IMR-90 (cell line): ENCODE results near the gene TNFAIP8L1. TPM values are rescaled to one million over a fixed set of nuclear protein-coding genes. Genes with fewer than 3 reads are reported as not detected.

Experiments used
- ATAC-seq: fragments of 200-7000 bp; cut with Tn5 transposase; 2 replicates; pipeline ENCODE4 v1.9.1; 2020; ENCODE audit warnings: low read depth, mild to moderate bottlenecking, moderate library complexity
- BruUV-seq: library from RNA; stranded (reverse); fragments of 400-500 nt; replicated peaks from 2 replicates; lab custom pipeline; 2021; lab: Mats Ljungman, UMichigan
- CTCF ChIA-PET: fragments of 300-600 bp; formaldehyde crosslinking; extraction: SDS; loops from one replicate; lab custom pipeline; 2021; ENCODE audit warnings: antibody characterized with exemption; lab: Yijun Ruan, JAX
- POLR2A ChIA-PET: fragments of 300-600 bp; sonication (Branson Sonifier 250); formaldehyde crosslinking; loops from one replicate; lab custom pipeline; 2022; ENCODE audit warnings: antibody characterized with exemption; ENCODE audit not compliant: unreplicated experiment; lab: Charles Lee
- DNase-seq: peaks from one replicate; pipeline ENCODE4 v3.0.0; 2013
- H2AFZ ChIP-seq: replicated peaks from 2 replicates; pipeline ENCODE3; 2013; ENCODE audit warnings: low read length, mild to moderate bottlenecking; ENCODE audit not compliant: poor library complexity
- H2AK5ac ChIP-seq: 2 replicates; pipeline ENCODE4 v1.6.1; 2013; ENCODE audit warnings: low read depth, low read length, inconsistent platforms
- H2AK9ac ChIP-seq: replicated peaks from 2 replicates; pipeline ENCODE3; 2013; ENCODE audit warnings: mild to moderate bottlenecking, low read depth, low read length, moderate library complexity; ENCODE audit not compliant: poor library complexity
- H2BK120ac ChIP-seq: 2 replicates; pipeline ENCODE4 v1.6.1; 2013; ENCODE audit warnings: low read depth, low read length, inconsistent platforms
- H2BK15ac ChIP-seq: 3 replicates; pipeline ENCODE4 v1.6.1; 2013; ENCODE audit warnings: low read depth, low read length, inconsistent platforms
- H2BK20ac ChIP-seq: 2 replicates; pipeline ENCODE4 v1.6.1; 2013; ENCODE audit warnings: low read depth, mild to moderate bottlenecking, inconsistent platforms, low read length, moderate library complexity
- H2BK5ac ChIP-seq: 2 replicates; pipeline ENCODE4 v1.6.1; 2013; ENCODE audit warnings: mild to moderate bottlenecking, low read depth, low read length, inconsistent platforms; ENCODE audit not compliant: poor library complexity, severe bottlenecking
- H3K14ac ChIP-seq: replicated peaks from 2 replicates; pipeline ENCODE4 v1.6.1; 2013; ENCODE audit warnings: low read depth, low read length, inconsistent platforms
- H3K18ac ChIP-seq: 2 replicates; pipeline ENCODE4 v1.6.1; 2013; ENCODE audit warnings: low read depth, low read length, control low read depth
- H3K23ac ChIP-seq: 2 replicates; pipeline ENCODE4 v1.6.1; 2013; ENCODE audit warnings: low read depth, low read length, inconsistent platforms
- H3K27ac ChIP-seq: 2 replicates; pipeline ENCODE4 v1.5.1; 2013; ENCODE audit warnings: mild to moderate bottlenecking, control low read depth, low read length; ENCODE audit not compliant: insufficient read depth
- H3K27me3 ChIP-seq: 2 replicates; pipeline ENCODE4 v1.6.1; 2013; ENCODE audit warnings: low read length; ENCODE audit not compliant: control insufficient read depth, insufficient read depth
- H3K36me3 ChIP-seq: 2 replicates; pipeline ENCODE4 v1.6.1; 2013; ENCODE audit warnings: low read length, mixed read lengths; ENCODE audit not compliant: control insufficient read depth, insufficient read depth
- H3K4ac ChIP-seq: 2 replicates; pipeline ENCODE4 v1.6.1; 2013; ENCODE audit warnings: low read depth, low read length, inconsistent platforms
- H3K4me1 ChIP-seq: 2 replicates; pipeline ENCODE4 v1.6.1; 2013; ENCODE audit warnings: low read length, mixed read lengths; ENCODE audit not compliant: control insufficient read depth, insufficient read depth
- H3K4me2 ChIP-seq: 2 replicates; pipeline ENCODE4 v1.6.1; 2013; ENCODE audit warnings: low read depth, mild to moderate bottlenecking, control low read depth, low read length, moderate library complexity
- H3K4me3 ChIP-seq: 2 replicates; pipeline ENCODE4 v1.5.1; 2013; ENCODE audit warnings: low read depth, mild to moderate bottlenecking, control low read depth, low read length, moderate library complexity; ENCODE audit not compliant: insufficient read depth
- H3K56ac ChIP-seq: 2 replicates; pipeline ENCODE4 v1.6.1; 2013; ENCODE audit warnings: low read length, inconsistent platforms; ENCODE audit not compliant: insufficient read depth; ENCODE audit errors: extremely low read depth
- H3K79me1 ChIP-seq, 2 experiments: 2 replicates each; pipeline ENCODE4 v1.6.1; 2013; ENCODE audit warnings: low read length in 2 of 2, inconsistent platforms in 1 of 2, low read depth in 1 of 2
- H3K9ac ChIP-seq: 2 replicates; pipeline ENCODE4 v1.6.1; 2013; ENCODE audit warnings: low read depth, low read length, control low read depth
- H3K9me1 ChIP-seq: 2 replicates; pipeline ENCODE4 v1.6.1; 2013; ENCODE audit warnings: low read length, inconsistent platforms; ENCODE audit not compliant: insufficient read depth
- H3K9me3 ChIP-seq: 2 replicates; pipeline ENCODE4 v1.6.1; 2013; ENCODE audit warnings: low read length; ENCODE audit not compliant: control insufficient read depth, insufficient read depth
- H4K20me1 ChIP-seq: 2 replicates; pipeline ENCODE4 v1.6.1; 2013; ENCODE audit warnings: low read length, inconsistent platforms; ENCODE audit not compliant: insufficient read depth
- H4K5ac ChIP-seq: 2 replicates; pipeline ENCODE4 v1.6.1; 2013; ENCODE audit warnings: mild to moderate bottlenecking, low read depth, low read length, control low read depth
- H4K8ac ChIP-seq, 2 experiments: 2 replicates each; pipeline ENCODE4 v1.6.1; 2013; ENCODE audit warnings: low read depth in 2 of 2, low read length in 2 of 2, control low read depth in 1 of 2, inconsistent platforms in 1 of 2
- H4K91ac ChIP-seq: 2 replicates; pipeline ENCODE4 v1.6.1; 2013; ENCODE audit warnings: low read depth, low read length, inconsistent platforms; ENCODE audit not compliant: insufficient read depth
- CHD1 ChIP-seq: IDR thresholded peaks from 2 replicates; pipeline ENCODE4 v1.6.1; 2012; ENCODE audit warnings: low read depth, low read length, improper control_type of control experiment
- FOS ChIP-seq: fragments of 150-350 bp; IDR thresholded peaks from 2 replicates; pipeline ENCODE4 v1.6.1; 2016; ENCODE audit warnings: low read depth, low read length
- MAFK ChIP-seq: IDR thresholded peaks from 2 replicates; pipeline ENCODE4 v1.6.1; 2012; ENCODE audit warnings: low read depth, low read length, improper control_type of control experiment
- MAZ ChIP-seq: IDR thresholded peaks from 2 replicates; pipeline ENCODE4 v1.6.1; 2012; ENCODE audit warnings: low read depth, mild to moderate bottlenecking, low read length, improper control_type of control experiment, moderate library complexity, borderline replicate concordance
- MXI1 ChIP-seq: IDR thresholded peaks from 2 replicates; pipeline ENCODE4 v1.6.1; 2012; ENCODE audit warnings: low read depth, mild to moderate bottlenecking, low read length, moderate library complexity, borderline replicate concordance
- RAD21 ChIP-seq: IDR thresholded peaks from 2 replicates; pipeline ENCODE4 v1.6.1; 2012; ENCODE audit warnings: low read length, improper control_type of control experiment
- RCOR1 ChIP-seq: IDR thresholded peaks from 2 replicates; pipeline ENCODE4 v1.6.1; 2012; ENCODE audit warnings: mild to moderate bottlenecking, low read length, improper control_type of control experiment; ENCODE audit not compliant: insufficient replicate concordance
- RFX5 ChIP-seq: IDR thresholded peaks from 2 replicates; pipeline ENCODE4 v1.8.0; 2012; ENCODE audit warnings: low read depth, mild to moderate bottlenecking, low read length, moderate library complexity
- SMC3 ChIP-seq: fragments of 150-350 bp; IDR thresholded peaks from 2 replicates; pipeline ENCODE4 v1.6.1; 2016; ENCODE audit warnings: low read depth, mild to moderate bottlenecking, antibody characterized with exemption, low read length, moderate library complexity
- WGBS, 2 experiments: methylation state at CpG; one replicate each; pipeline versions ENCODE4 v1.1.5 to v1.1.7; 2013; ENCODE audit warnings: missing lambda C conversion rate in 2 of 2; ENCODE audit not compliant: insufficient read length in 1 of 2; ENCODE audit errors: extremely low coverage in 2 of 2; 5-methylcytosine and 5-hydroxymethylcytosine counted together
- dilution Hi-C: fragments of 300-500 bp; cut with HindIII; formaldehyde crosslinking; loops from one replicate; pipeline ENCODE4 v1.14.3; 2018; ENCODE audit warnings: low sequenced_read_pairs; ENCODE audit not compliant: unreplicated experiment
- in situ Hi-C: fragments of 300-500 bp; cut with MboI; formaldehyde crosslinking; loops from 3 replicates; pipeline ENCODE4 v1.14.3; 2019; ENCODE audit warnings: low sequenced_read_pairs, inconsistent platforms, mixed read lengths
- intact Hi-C: fragments of 100-400 bp; cut with micrococcal nuclease; formaldehyde crosslinking; loops from 2 replicates; pipeline ENCODE4 v1.10.0; 2022
- polyA plus RNA-seq, 3 experiments: library from polyadenylated mRNA; depleted of rRNA; stranded (reverse); fragments of >200 nt; gene quantifications; 2 replicates each; pipeline ENCODE4 v1.2.3, GENCODE V29; 2012; ENCODE audit warnings: low replicate concordance in 1 of 3
- total RNA-seq: library from RNA; depleted of rRNA; stranded (reverse); fragments of >200 nt; gene quantifications from 2 replicates; pipeline ENCODE4 v1.2.3, GENCODE V29; 2012
- TF ChIP-seq, protein P1 (sequence below): fragments of 150-350 bp; IDR thresholded peaks from 2 replicates; pipeline ENCODE4 v1.6.1; 2016; ENCODE audit warnings: low read depth, mild to moderate bottlenecking, low read length, moderate library complexity, borderline replicate concordance
- TF ChIP-seq, protein P2 (sequence below): conservative IDR thresholded peaks from 2 replicates; pipeline ENCODE4 v1.5.1; 2012; ENCODE audit warnings: mild to moderate bottlenecking, low read depth, low read length, improper control_type of control experiment

The TNFAIP8L1 gene
- total and polyA plus RNA-seq, 2 of the 4 experiments (the other 2 are of a cell fraction): 2.5 to 6.0 TPM

DNA sequence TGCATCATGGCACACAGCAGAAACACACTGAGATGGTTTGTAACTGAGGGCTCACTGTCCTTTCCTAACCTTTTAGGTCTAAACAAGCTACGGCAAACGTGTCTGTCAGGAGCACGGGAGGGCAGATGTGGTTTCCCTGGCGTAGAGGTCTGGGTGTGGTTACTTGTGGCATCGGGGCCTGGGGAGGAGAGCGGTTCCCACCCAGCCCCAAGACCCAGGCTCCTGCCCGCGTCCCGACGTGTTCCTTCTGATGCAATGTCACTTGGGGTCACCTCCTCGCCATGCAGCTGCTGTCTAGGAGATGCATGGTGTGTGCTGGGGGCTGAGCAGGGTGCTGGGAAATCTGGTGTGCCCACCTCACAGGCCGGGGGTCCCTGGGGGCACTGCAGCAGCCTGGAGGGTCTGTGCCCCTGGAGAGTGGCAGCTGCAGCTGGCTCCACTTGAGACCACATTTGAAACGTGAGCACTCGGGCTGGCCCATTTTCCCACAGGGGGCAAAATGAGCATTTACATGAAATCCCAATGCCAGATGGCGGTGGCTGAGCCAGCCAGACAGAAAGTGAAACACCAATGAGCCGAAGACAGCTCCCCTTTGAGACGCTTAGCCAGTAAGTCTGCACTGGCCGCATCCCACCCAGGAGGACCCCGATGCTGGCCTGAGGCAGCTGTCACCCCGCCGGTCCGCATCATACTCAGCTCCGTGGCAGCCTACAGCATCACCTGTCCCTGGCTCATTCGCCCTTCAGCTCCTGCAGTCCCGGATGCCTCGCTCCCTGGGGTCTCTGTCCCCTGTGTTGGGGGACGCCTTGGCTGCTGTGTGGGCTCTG, 53.1 kb downstream of the TNFAIP8L1 start:
- Histone ChIP-seq H3K4me2 (no peak overlapping the region), H3K9me3 (no peaks in the 10 kb centered on the region), H2AFZ (no peak overlapping the region), H3K4me1 (peaks cover 13% of the 10 kb centered on the region), H3K14ac (no peak overlapping the region), H2BK120ac (no peak overlapping the region), H3K9me1 (peaks cover 10% of the 10 kb centered on the region), H2AK9ac (peak overlapping the region; percentile 28), H2AK5ac (no peak overlapping the region), H3K36me3 (peaks cover 69% of the 10 kb centered on the region), H3K9ac (no peak overlapping the region), H3K4ac (no peak overlapping the region), H4K20me1 (peaks cover 6% of the 10 kb centered on the region; the same call in 1 of the 2 replicates), H3K79me1 (peaks cover 0 to 32% of the 10 kb centered on the region in 2 experiments; a peak in 3 of 4 replicates), H2BK15ac (no peak overlapping the region), H2BK20ac (no peak overlapping the region), H3K23ac (no peak overlapping the region), H2BK5ac (no peak overlapping the region), H3K27ac (no peak overlapping the region), H4K5ac (no peak overlapping the region), H4K91ac (no peak overlapping the region), H3K56ac (no peak overlapping the region), H4K8ac (no peak overlapping the region), H3K4me3 (no peak overlapping the region), H3K18ac (no peak overlapping the region), H3K27me3 (no peaks in the 10 kb centered on the region)
- WGBS, 2 experiments: 94% methylated on average over 9 of the region's 27 CpGs; no CpG with 5 or more reads in 1 of the 2 experiments
- no peak for TF ChIP-seq MXI1
- TF ChIP-seq RCOR1: no peak
- TF ChIP-seq RFX5: no peak
- no peak for TF ChIP-seq MAZ
- no peak for TF ChIP-seq RAD21
- no peak for TF ChIP-seq SMC3
- TF ChIP-seq, protein P1, sequence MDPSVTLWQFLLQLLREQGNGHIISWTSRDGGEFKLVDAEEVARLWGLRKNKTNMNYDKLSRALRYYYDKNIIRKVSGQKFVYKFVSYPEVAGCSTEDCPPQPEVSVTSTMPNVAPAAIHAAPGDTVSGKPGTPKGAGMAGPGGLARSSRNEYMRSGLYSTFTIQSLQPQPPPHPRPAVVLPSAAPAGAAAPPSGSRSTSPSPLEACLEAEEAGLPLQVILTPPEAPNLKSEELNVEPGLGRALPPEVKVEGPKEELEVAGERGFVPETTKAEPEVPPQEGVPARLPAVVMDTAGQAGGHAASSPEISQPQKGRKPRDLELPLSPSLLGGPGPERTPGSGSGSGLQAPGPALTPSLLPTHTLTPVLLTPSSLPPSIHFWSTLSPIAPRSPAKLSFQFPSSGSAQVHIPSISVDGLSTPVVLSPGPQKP: no peak
- TF ChIP-seq CHD1: no peak
- no peak for TF ChIP-seq MAFK
- TF ChIP-seq, protein P2, sequence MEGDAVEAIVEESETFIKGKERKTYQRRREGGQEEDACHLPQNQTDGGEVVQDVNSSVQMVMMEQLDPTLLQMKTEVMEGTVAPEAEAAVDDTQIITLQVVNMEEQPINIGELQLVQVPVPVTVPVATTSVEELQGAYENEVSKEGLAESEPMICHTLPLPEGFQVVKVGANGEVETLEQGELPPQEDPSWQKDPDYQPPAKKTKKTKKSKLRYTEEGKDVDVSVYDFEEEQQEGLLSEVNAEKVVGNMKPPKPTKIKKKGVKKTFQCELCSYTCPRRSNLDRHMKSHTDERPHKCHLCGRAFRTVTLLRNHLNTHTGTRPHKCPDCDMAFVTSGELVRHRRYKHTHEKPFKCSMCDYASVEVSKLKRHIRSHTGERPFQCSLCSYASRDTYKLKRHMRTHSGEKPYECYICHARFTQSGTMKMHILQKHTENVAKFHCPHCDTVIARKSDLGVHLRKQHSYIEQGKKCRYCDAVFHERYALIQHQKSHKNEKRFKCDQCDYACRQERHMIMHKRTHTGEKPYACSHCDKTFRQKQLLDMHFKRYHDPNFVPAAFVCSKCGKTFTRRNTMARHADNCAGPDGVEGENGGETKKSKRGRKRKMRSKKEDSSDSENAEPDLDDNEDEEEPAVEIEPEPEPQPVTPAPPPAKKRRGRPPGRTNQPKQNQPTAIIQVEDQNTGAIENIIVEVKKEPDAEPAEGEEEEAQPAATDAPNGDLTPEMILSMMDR: no peak
- TF ChIP-seq FOS: no peak
- intact Hi-C loops: no loop called here
- in situ Hi-C loops: no loop called here
- ChIA-PET POLR2A (no interaction called here), CTCF (no interaction called here)
- ATAC-seq (no peak), DNase-seq (no peak)
- dilution Hi-C loops: no loop called here
- BruUV-seq: no TSS peak
